GM13977 (cell line): ENCODE results near the gene LY86.

ENCODE experiments used
- DNase-seq: peaks from one replicate; pipeline ENCODE4 v3.0.0; 2012; ENCODE audit warnings: low spot score
- CTCF ChIP-seq: IDR thresholded peaks from 2 replicates; pipeline ENCODE4 v1.5.1; 2012; ENCODE audit warnings: mild to moderate bottlenecking, control low read depth; ENCODE audit not compliant: insufficient read depth; ENCODE audit errors: extremely low read depth, missing control alignments
- in situ Hi-C: fragments of 300-500 bp; cut with MboI; formaldehyde crosslinking; loops from one replicate; pipeline ENCODE4 v1.12.0; 2022; ENCODE audit warnings: low sequenced_read_pairs, low pct_unique_long_range_greater_than_20kb, mixed read lengths, inconsistent platforms; ENCODE audit not compliant: unreplicated experiment

The LY86 gene

GRCh38 chr6:6626187-6626586 is 37.7 kb downstream of the LY86 start:
- in situ Hi-C loops: no loop called here
- DNase-seq: no peak
- no peak for TF ChIP-seq CTCF

- DNase-seq: no peak
- in situ Hi-C loops: no loop called here
- no peak for TF ChIP-seq CTCF
Observed at GRCh38 chr6:6629402-6629801, 40.9 kb downstream of the LY86 start.

- no peak for DNase-seq
- no peak for TF ChIP-seq CTCF
- in situ Hi-C loops: no loop called here
Observed at GRCh38 chr6:6631053-6631452, 42.5 kb downstream of the LY86 start.

- no peak for DNase-seq
- in situ Hi-C loops: no loop called here
- no peak for TF ChIP-seq CTCF
Observed at GRCh38 chr6:6631534-6632276, 43.2 kb downstream of the LY86 start.

GRCh38 chr6:6633898-6634734 is 45.6 kb downstream of the LY86 start:
- no peak for DNase-seq
- no peak for TF ChIP-seq CTCF
- in situ Hi-C loops: no loop called here

GRCh38 chr6:6634735-6635075 is 46.2 kb downstream of the LY86 start:
- DNase-seq: no peak
- in situ Hi-C loops: no loop called here
- TF ChIP-seq CTCF: no peak
